NCI-H345 treated with DMSO at 0.1 percent for 48 hours (cell line): ENCODE measurements around the gene ENOSF1.
"Not testable (repeated sequence)": the region's sequence is repeated elsewhere in the genome, so short reads cannot be mapped to it uniquely, and the experiment has no call there.

Source experiments
- DNase-seq: peaks from one replicate; lab custom pipeline; 2025; ENCODE audit not compliant: unreplicated experiment; lab: John Stamatoyannopoulos, UW

ENOSF1 gene

GRCh38 chr18:712401-713134 is at the start of gene ENOSF1:
Gene ENOSF1, minus strand, starts transcription at chr18:712630. Its CDS starts 43 bp downstream, at chr18:712587.
- peak; percentile 47 for DNase-seq

- not testable (repeated sequence) for DNase-seq
These were observed 47.4 kb upstream of the ENOSF1 start for GRCh38 chr18:759864-760263.

GRCh38 chr18:755506-755905 is 43.1 kb upstream of the ENOSF1 start:
- DNase-seq = no peak

GRCh38 chr18:754656-755055 is 42.2 kb upstream of the ENOSF1 start:
- no peak for DNase-seq

- DNase-seq = no peak
These were observed 38.0 kb upstream of the ENOSF1 start for GRCh38 chr18:750456-750855.

- no peak for DNase-seq
These were observed 32.6 kb upstream of the ENOSF1 start for GRCh38 chr18:744832-745597.

- DNase-seq = peak; percentile 30
These were observed 29.6 kb upstream of the ENOSF1 start for GRCh38 chr18:741931-742512.

GRCh38 chr18:732371-732770 is 19.9 kb upstream of the ENOSF1 start:
- no peak for DNase-seq

GRCh38 chr18:731185-731584 is 18.8 kb upstream of the ENOSF1 start:
- DNase-seq = no peak

- no peak for DNase-seq
These were observed 18.3 kb upstream of the ENOSF1 start for GRCh38 chr18:730692-731091.

- not testable (repeated sequence) for DNase-seq
These were observed 17.7 kb upstream of the ENOSF1 start for GRCh38 chr18:730120-730519.

- DNase-seq = no peak
These were observed 13.2 kb upstream of the ENOSF1 start for GRCh38 chr18:725646-726045.

- no peak for DNase-seq
These were observed 11.2 kb upstream of the ENOSF1 start for GRCh38 chr18:723541-724080.

- DNase-seq = no peak
These were observed 4.6 kb upstream of the ENOSF1 start for GRCh38 chr18:717003-717402.

GRCh38 chr18:715626-716025 is 3.2 kb upstream of the ENOSF1 start:
- DNase-seq = no peak

- no peak for DNase-seq
These were observed 683 bp upstream of the ENOSF1 start for GRCh38 chr18:713135-713490.

GRCh38 chr18:711657-712400 is 601 bp downstream of the ENOSF1 start:
- DNase-seq = peak; percentile 26

- DNase-seq = no peak
These were observed 1.1 kb downstream of the ENOSF1 start for GRCh38 chr18:711310-711656.

- no peak for DNase-seq
These were observed 1.8 kb downstream of the ENOSF1 start for GRCh38 chr18:710418-711300.

GRCh38 chr18:709771-710170 is 2.7 kb downstream of the ENOSF1 start:
- DNase-seq = no peak
